Muscle layer of colon (tissue), 2 donors: Measurements from ENCODE around the gene KLHL12.

Source experiments
- H3K27ac ChIP-seq: one replicate; pipeline ENCODE4 v1.7.0; 2013; ENCODE audit warnings: low read depth, mild to moderate bottlenecking, low read length, moderate library complexity
- H3K27me3 ChIP-seq, 2 donors: one replicate each; pipeline ENCODE4 v1.7.0; 2013; ENCODE audit warnings: low read length in 2 of 2, mild to moderate bottlenecking in 2 of 2; ENCODE audit not compliant: insufficient read depth in 2 of 2, control insufficient read depth in 1 of 2
- H3K36me3 ChIP-seq: one replicate; pipeline ENCODE4 v1.7.0; 2013; ENCODE audit warnings: mild to moderate bottlenecking, low read length; ENCODE audit not compliant: insufficient read depth
- H3K4me1 ChIP-seq: one replicate; pipeline ENCODE4 v1.7.0; 2013; ENCODE audit warnings: mild to moderate bottlenecking, low read length; ENCODE audit not compliant: insufficient read depth
- H3K4me3 ChIP-seq, 2 donors: one replicate each; pipeline ENCODE4 v1.7.0; 2013; ENCODE audit warnings: low read length in 2 of 2, low read depth in 1 of 2, mild to moderate bottlenecking in 1 of 2, moderate library complexity in 1 of 2
- H3K9ac ChIP-seq: one replicate; pipeline ENCODE4 v1.7.0; 2013; ENCODE audit warnings: low read length
- H3K9me3 ChIP-seq: one replicate; pipeline ENCODE4 v1.7.0; 2013; ENCODE audit warnings: mild to moderate bottlenecking, low read length
- donor health status: abdominal sarcoma.
- donor health status: Adenocarcinoma of cecum.

KLHL12 gene

DNA sequence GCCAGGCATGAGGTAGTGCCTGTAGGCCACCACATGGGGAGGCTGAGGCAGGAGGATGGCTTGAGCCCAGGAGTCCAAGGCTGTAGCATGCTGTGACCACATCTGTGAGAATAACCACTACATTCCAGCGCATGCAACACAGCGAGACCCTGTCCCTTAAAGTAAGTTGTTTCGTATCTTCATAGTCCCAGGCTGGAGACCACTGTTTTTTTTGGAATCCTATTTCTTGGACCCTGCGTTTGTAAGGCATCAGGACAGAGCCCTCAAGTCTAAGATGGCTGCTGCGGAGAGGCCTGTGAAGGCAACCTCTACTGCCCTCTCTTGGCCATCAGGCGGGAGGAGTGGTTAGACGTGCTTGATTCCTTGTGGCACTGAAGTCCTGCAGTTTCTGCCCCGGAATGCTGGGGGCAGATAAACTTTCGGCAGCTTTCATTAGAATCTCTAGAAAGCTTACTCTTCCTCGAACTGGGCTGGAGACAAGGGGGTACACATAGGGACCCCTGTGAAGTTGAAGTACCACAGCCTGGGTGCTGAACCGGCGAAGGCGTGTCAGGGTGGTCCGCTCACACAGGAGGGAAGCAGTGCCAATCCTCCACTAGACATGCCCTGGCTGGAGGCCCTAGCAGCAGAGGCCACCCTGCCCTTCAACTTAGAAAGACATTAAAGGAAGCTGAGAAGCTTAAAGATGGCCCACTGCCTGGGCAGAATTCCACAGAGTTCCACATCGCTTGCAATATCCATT is 74.7 kb downstream of the KLHL12 start:
- Histone ChIP-seq H3K27ac (no peak overlapping the region), H3K9ac (no peak overlapping the region), H3K9me3 (no peaks in the 10 kb centered on the region), H3K27me3 (no peaks in the 10 kb centered on the region), H3K36me3 (no peaks in the 10 kb centered on the region), H3K4me1 (no peaks in the 10 kb centered on the region), H3K4me3 (no peak overlapping the region)

DNA sequence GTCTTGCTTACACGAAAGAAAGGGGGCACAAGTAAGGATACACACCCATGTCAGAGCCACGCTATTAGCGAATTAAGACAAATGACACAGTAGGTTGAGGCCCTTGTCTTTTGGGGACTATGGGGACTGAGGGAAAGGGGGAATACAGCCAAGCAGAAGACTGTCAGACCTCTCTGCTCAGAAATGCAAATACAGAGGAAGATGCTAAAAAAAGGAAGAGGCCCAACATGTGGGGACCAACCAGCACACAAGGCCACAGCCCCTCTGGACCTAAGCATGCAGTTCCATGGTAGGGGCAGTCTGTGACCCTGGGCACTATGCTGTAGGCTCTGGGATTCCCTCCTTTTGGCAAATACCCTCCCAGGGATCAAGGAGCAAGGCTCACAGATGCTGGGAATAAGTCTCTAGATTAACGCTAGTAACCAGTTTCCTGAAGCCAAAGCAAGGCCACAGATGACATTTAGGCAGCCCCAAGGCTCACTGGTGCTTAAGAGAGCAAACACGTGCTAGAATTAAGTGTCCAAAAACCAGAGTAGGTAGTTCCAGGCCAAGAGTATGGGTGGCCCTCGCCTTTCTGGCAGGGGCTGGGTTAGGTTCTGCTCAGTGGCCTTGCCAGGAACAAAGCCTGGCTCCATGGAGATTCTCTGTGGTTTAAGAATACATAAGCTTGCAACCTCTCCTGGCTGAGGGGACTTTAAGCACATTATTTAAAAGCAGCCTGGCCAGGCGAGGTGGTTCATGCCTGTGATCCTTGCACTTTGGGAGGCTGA is 76.3 kb downstream of the KLHL12 start:
- H3K27ac ChIP-seq: no peak overlapping the region
- H3K9ac ChIP-seq: no peak overlapping the region
- no peaks in the 10 kb centered on the region for H3K4me1 ChIP-seq
- H3K4me3 ChIP-seq: no peak overlapping the region
- no peaks in the 10 kb centered on the region for H3K9me3 ChIP-seq
- H3K27me3 ChIP-seq: no peaks in the 10 kb centered on the region
- H3K36me3 ChIP-seq: no peaks in the 10 kb centered on the region

DNA sequence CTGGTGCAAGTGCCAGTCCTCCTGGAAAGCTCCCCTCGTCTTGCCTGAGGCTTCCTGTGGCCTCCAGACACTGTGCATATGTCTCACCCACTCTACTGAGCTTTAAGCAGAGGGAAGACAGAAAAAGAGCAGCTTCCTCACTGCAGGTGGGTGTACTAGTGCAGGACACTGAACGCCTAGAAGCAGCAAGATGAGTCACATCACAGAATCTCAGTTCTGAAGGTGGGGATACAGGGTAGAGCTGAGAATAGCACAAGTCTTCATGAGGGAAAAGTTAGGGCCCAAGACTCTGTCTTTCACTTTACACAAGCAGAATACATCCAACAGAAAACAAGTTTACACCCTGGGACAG is 78.9 kb downstream of the KLHL12 start:
- no peaks in the 10 kb centered on the region for H3K27me3 ChIP-seq
- H3K9me3 ChIP-seq: no peaks in the 10 kb centered on the region
- H3K4me1 ChIP-seq: no peaks in the 10 kb centered on the region
- H3K4me3 ChIP-seq: no peak overlapping the region
- H3K36me3 ChIP-seq: no peaks in the 10 kb centered on the region
- no peak overlapping the region for H3K27ac ChIP-seq
- no peak overlapping the region for H3K9ac ChIP-seq

DNA sequence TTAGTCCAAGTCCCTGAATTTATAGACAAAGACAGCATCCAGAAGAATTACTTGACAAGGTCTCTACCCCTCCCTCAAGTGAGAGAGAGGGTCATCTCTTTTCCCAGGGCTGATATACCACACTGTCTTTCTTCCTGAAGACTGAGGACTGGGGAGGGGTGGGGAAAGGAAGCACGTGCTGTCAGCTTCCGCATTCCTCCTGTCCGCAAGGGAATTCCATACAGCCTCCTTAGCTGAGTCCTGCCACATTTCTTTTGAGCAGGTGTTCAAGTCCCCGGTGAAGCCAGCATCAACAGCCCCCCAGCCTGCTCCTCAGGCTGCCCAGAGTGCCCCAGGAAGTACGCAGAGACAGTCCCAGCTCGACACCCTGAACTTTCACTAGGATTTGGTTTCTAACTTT is 82.1 kb downstream of the KLHL12 start:
- no peaks in the 10 kb centered on the region for H3K36me3 ChIP-seq
- H3K27me3 ChIP-seq: no peaks in the 10 kb centered on the region
- H3K27ac ChIP-seq: no peak overlapping the region
- H3K4me3 ChIP-seq: no peak overlapping the region
- H3K9ac ChIP-seq: no peak overlapping the region
- no peaks in the 10 kb centered on the region for H3K9me3 ChIP-seq
- H3K4me1 ChIP-seq: no peaks in the 10 kb centered on the region

DNA sequence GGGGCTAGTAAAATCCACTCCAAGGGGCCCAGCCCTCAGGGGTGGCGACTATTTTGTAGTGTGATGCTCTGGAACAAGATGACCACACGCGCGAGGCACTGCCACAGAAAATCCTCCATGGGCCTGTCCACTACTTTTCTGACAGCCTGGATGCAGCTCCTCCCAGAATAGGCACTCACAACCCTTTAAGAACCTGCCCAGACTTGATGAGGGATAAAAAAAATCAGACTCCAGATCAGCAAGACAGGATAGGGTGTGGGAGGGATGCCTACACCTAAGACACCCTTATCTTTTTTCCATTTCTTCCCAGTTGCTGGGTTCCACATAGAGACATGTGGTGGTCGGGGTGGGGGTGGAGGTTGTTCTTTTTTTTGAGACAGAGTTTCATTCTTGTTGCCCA is 82.8 kb downstream of the KLHL12 start:
- no peaks in the 10 kb centered on the region for H3K4me1 ChIP-seq
- H3K4me3 ChIP-seq: no peak overlapping the region
- H3K36me3 ChIP-seq: no peaks in the 10 kb centered on the region
- no peaks in the 10 kb centered on the region for H3K27me3 ChIP-seq
- no peak overlapping the region for H3K9ac ChIP-seq
- no peak overlapping the region for H3K27ac ChIP-seq
- no peaks in the 10 kb centered on the region for H3K9me3 ChIP-seq

DNA sequence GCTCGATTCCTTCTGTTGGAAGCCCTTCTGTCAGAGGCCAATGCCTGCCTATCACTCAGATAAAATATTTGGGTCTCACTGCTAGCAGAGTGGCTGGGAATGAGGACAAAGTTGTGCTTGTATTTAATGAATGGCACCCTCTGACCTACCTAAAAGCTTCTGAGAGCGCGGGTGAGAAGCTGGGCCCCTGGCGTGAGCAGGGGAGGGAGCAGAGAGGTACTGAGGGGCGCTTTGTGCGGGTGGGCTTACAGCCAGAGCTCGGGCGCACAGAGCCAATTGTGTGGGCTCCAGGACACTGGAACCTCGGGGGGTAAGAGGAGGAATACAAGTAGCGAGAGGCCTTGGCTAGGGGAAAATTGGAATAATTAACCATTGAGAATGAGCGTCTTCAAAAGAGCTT is 84.0 kb downstream of the KLHL12 start:
- H3K27ac ChIP-seq: no peak overlapping the region
- H3K9me3 ChIP-seq: no peaks in the 10 kb centered on the region

More for the DNA sequence above, 84.0 kb downstream of the KLHL12 start:
- no peaks in the 10 kb centered on the region for H3K36me3 ChIP-seq
- no peaks in the 10 kb centered on the region for H3K4me1 ChIP-seq
- no peak overlapping the region for H3K4me3 ChIP-seq
- H3K9ac ChIP-seq: no peak overlapping the region
- H3K27me3 ChIP-seq: no peaks in the 10 kb centered on the region
